ENCODE data around the gene KIF20A.

The KIF20A gene

GRCh38 chr5:138233280-138233679 is 54.4 kb downstream of the KIF20A start:
- TF ChIP-seq CTCF (IDR thresholded peaks at IDR 0.05; ENCODE audit: low read depth, low read length) = no peak
- no peak overlapping the region for H3K4me3 ChIP-seq (ENCODE audit: low read depth, low read length)

GRCh38 chr5:138234651-138235050 is 55.7 kb downstream of the KIF20A start:
- no peak overlapping the region for H3K4me3 ChIP-seq (ENCODE audit: low read depth, low read length)

More at GRCh38 chr5:138234651-138235050, 55.7 kb downstream of the KIF20A start:
- TF ChIP-seq CTCF (IDR thresholded peaks at IDR 0.05; ENCODE audit: low read depth, low read length) = no peak
